GM23338 (cell line): Measurements from ENCODE around the gene ELL2.

Experiments used
- CTCF ChIP-seq, 2 experiments: fragments of 200-600 bp in 1 of 2; sonication (generic) in 1 of 2; conservative IDR thresholded peaks; 2 replicates each; pipeline versions ENCODE4 v1.5.1 to v1.6.1; 2016 to 2017; ENCODE audit warnings: antibody characterized with exemption in 2 of 2, low read depth in 2 of 2, mild to moderate bottlenecking in 2 of 2, moderate library complexity in 1 of 2
- EZH2 ChIP-seq: fragments of 200-600 bp; sonication (generic); IDR thresholded peaks from one replicate; pipeline ENCODE4 v1.8.0; 2017; ENCODE audit warnings: antibody characterized with exemption, mild to moderate bottlenecking, low read depth; ENCODE audit not compliant: unreplicated experiment
- POLR2AphosphoS5 ChIP-seq: IDR thresholded peaks from 2 replicates; pipeline ENCODE4 v1.6.1; 2016; ENCODE audit warnings: antibody characterized with exemption, low read depth

- TF ChIP-seq CTCF (conservative IDR thresholded peaks at IDR 0.05; ENCODE audit: low read depth in 2 of 2) (no peak), POLR2AphosphoS5 (no peak), EZH2 (no peak)
Measured at GRCh38 chr5:96008987-96009647, 47.5 kb upstream of the ELL2 start.
